ENCODE results near the gene CBFB. TPM values are rescaled to one million over a fixed set of nuclear protein-coding genes. Genes with fewer than 3 reads are reported as not detected.

Gene CBFB
- total RNA-seq, 2 donors from 2014 or later: 27.0 to 46.2 TPM

DNA sequence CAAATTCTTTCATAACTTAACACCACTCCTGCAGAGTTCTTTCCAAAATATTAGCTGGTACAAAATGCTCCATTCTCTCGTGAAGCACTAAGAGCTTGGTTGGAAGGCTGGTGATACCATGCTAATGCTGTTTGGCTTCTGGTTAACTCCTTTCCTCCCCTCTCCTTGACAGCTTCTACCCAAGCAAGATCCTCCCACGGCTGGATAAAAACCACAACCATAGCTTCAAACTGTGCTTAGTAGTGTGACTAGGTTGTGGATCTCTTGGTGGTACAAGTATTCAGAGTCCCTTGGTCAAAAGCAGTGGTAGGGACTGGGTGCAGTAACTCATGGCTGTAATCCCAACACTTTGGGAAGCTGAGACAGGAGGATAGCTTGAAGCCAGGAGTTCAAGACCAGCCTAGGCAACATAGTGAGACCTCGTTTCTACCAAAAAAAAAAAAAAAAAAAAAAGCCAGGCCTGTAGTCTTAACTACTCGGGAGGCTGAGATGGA, 83.0 kb downstream of the CBFB start:
- DNase-seq (ENCODE audit: low spot score): no peak

DNA sequence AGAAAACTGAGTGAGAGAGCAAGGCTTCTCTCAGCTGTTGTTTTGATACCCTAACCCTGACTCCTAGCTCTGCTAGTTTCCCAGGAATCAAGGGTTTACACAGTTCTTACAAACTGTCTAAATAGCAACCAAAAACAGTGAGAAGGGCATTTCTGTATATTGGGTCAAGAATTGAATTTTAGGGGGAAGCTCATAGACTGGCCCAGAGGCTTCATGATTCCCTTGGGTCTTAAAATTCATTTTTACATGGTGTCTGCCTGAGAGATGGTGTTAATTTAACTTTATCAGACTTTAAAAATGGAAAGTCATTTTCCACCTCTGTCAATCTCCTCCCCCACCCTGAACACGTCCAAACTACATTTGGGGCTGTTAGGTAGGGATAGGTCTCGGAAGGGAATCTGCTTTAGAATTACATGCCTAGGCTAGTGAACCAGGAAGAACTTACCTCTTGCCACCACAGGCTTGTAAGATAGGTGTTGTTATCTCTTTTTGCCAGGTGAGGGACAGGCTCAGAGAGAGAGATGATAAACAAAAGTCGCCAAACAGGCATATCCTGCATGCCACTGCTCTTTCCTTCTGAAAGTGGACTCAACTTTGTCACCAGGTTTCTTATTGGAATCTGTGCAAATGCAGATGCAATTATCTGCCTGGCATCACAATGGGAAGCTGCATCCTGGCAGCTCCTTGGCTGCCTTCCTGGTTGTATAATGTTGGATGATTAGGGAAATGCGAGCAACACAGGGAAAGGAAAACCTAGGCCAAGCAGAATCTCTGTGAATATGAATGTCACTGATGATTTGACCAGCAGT, 83.8 kb downstream of the CBFB start:
- Histone ChIP-seq H3K9me3 (no peaks in the 10 kb centered on the region), H3K27ac (peak overlapping the region; percentile 28 to 89), H3K36me3 (no peaks in the 10 kb centered on the region), H3K4me3 (no peak overlapping the region), H3K4me1 (replicated peaks) (peaks cover 9% of the 10 kb centered on the region), H3K27me3 (replicated peaks; ENCODE audit: insufficient read depth) (no peaks in the 10 kb centered on the region)
- intact Hi-C loops (cut with DNase I): loop anchor here (5.0 kb wide), 1 partner anchor 35 kb away; no protein-coding TSS in a partner anchor
- peak; percentile 85 for TF ChIP-seq POLR2AphosphoS5 (IDR thresholded peaks at IDR 0.05)
- no peak for TF ChIP-seq POLR2A (IDR thresholded peaks at IDR 0.05)
- TF ChIP-seq, protein P1, sequence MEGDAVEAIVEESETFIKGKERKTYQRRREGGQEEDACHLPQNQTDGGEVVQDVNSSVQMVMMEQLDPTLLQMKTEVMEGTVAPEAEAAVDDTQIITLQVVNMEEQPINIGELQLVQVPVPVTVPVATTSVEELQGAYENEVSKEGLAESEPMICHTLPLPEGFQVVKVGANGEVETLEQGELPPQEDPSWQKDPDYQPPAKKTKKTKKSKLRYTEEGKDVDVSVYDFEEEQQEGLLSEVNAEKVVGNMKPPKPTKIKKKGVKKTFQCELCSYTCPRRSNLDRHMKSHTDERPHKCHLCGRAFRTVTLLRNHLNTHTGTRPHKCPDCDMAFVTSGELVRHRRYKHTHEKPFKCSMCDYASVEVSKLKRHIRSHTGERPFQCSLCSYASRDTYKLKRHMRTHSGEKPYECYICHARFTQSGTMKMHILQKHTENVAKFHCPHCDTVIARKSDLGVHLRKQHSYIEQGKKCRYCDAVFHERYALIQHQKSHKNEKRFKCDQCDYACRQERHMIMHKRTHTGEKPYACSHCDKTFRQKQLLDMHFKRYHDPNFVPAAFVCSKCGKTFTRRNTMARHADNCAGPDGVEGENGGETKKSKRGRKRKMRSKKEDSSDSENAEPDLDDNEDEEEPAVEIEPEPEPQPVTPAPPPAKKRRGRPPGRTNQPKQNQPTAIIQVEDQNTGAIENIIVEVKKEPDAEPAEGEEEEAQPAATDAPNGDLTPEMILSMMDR (IDR thresholded peaks at IDR 0.05): peak in 1 of 4 experiments; percentile 11
- DNase-seq (ENCODE audit: low spot score): peak; percentile 64
- WGBS: 49% methylated on average over 4 of the region's 4 CpGs

More for the DNA sequence above, 83.0 kb downstream of the CBFB start:
- intact Hi-C loops (cut with DNase I): loop anchor here (5.0 kb wide), 1 partner anchor 35 kb away; no protein-coding TSS in a partner anchor
- H3K4me3 ChIP-seq: peak overlapping the region in 1 of 2 donors; percentile 99
- no peaks in the 10 kb centered on the region for H3K36me3 ChIP-seq
- TF ChIP-seq, protein P1 (IDR thresholded peaks at IDR 0.05): no peak
- TF ChIP-seq POLR2AphosphoS5 (IDR thresholded peaks at IDR 0.05): no peak
- WGBS: 73% methylated on average over 4 of the region's 4 CpGs
- H3K9me3 ChIP-seq: no peaks in the 10 kb centered on the region
- peak overlapping the region; percentile 28 to 89 for H3K27ac ChIP-seq
- no peaks in the 10 kb centered on the region for H3K27me3 ChIP-seq (replicated peaks; ENCODE audit: insufficient read depth)
- peaks cover 9% of the 10 kb centered on the region for H3K4me1 ChIP-seq (replicated peaks)

DNA sequence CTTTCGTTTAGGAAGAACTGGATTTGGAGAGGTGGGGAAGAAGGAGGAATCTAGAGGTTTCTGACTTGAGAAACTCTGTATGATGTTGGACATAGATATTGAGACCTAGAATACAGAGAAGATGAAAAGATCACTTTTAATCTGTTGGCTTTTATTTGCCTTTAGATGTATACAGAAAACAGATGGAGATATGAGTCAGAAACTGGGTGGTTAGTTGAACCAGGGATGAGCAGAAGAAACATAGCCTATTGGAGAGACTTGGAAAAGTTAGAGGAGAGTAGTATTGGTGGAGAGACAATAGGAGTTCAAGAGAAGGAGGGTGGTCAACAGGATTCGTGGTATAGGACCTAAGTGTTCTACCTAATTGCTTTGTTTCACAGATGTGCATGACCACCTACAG, 85.8 kb downstream of the CBFB start:
- TF ChIP-seq POLR2AphosphoS5 (IDR thresholded peaks at IDR 0.05) (no peak), POLR2A (IDR thresholded peaks at IDR 0.05) (no peak)
- TF ChIP-seq, protein P1 (IDR thresholded peaks at IDR 0.05): no peak
- no peak overlapping the region for H3K4me3 ChIP-seq
- WGBS: 81% methylated on average over 2 of the region's 2 CpGs
- no peak overlapping the region for H3K27ac ChIP-seq
- no peaks in the 10 kb centered on the region for H3K27me3 ChIP-seq (replicated peaks; ENCODE audit: insufficient read depth)
- no peak for DNase-seq (ENCODE audit: low spot score)
- peaks cover 9% of the 10 kb centered on the region for H3K4me1 ChIP-seq (replicated peaks)
- H3K9me3 ChIP-seq: no peaks in the 10 kb centered on the region
- no peaks in the 10 kb centered on the region for H3K36me3 ChIP-seq
- intact Hi-C loops (cut with DNase I): loop anchor here (5.0 kb wide), 1 partner anchor 33 kb away; no protein-coding TSS in a partner anchor

DNA sequence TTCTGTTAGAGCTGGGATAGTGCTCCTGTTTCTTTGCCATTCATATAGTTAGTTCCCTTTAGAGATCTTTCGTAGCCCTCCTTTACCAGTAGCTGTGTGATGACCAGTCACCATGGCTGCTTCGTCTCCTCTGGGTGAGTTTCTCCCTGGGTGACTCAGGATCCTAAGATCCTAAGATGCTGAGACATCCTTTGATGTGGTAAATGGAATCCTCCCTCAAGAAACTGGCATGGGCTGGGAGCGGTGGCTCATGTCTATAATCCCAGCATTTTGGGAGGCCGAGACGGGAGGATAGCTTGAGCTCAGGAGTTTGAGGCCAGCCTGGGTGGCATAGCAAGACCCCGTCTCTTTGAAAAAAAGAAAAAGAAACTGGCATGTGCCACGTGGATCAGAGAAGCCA, 86.7 kb downstream of the CBFB start:
- peaks cover 9% of the 10 kb centered on the region for H3K4me1 ChIP-seq (replicated peaks)
- no peaks in the 10 kb centered on the region for H3K27me3 ChIP-seq (replicated peaks; ENCODE audit: insufficient read depth)
- TF ChIP-seq, protein P1 (IDR thresholded peaks at IDR 0.05): no peak
- no peak for TF ChIP-seq POLR2A (IDR thresholded peaks at IDR 0.05)
- TF ChIP-seq POLR2AphosphoS5 (IDR thresholded peaks at IDR 0.05): no peak
- 81% methylated on average over 7 of the region's 7 CpGs for WGBS
- H3K4me3 ChIP-seq: no peak overlapping the region
- no peak overlapping the region for H3K27ac ChIP-seq
- no peak for DNase-seq (ENCODE audit: low spot score)
- H3K36me3 ChIP-seq: no peaks in the 10 kb centered on the region
- H3K9me3 ChIP-seq: no peaks in the 10 kb centered on the region
- intact Hi-C loops (cut with DNase I): no loop called here
